OCI-M1 (cell line): ENCODE measurements around the gene TGFBR3.
A peak's percentile ranks its signal among the peaks of the same experiment; 100 is the strongest.

Source experiments
- DNase-seq: peaks from one replicate; lab custom pipeline; 2025; lab: John Stamatoyannopoulos, UW

Gene TGFBR3

DNA sequence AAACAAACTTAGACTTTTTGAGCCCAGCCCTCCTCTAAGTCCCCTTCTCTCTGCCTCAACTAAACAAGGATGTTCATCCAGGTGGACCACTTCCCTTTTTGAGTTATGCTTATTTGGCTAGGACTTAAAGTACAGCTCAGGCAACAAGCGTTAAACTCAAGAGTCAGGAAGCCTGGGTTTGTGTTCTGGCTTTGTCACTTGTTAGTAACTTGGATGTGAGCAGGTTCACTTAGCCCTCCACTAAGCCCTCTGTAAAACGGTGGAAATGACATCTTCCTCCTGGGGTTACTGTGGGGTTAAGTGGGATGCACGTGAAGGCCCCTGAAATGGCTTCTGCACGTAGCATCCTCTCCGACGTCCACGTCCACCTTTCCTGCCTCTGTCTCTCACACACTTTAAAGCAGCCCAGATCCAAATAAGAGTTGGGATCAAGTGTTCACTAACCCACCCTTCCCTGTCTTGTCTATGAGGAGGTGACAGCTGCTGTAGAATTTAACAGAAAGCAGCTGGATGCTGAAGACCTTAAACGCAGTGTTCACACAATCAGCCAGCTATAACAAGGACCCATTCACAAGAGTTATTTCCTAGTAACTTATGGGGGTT lies 152.7 kb downstream of the TGFBR3 start:
- DNase-seq = no peak

DNA sequence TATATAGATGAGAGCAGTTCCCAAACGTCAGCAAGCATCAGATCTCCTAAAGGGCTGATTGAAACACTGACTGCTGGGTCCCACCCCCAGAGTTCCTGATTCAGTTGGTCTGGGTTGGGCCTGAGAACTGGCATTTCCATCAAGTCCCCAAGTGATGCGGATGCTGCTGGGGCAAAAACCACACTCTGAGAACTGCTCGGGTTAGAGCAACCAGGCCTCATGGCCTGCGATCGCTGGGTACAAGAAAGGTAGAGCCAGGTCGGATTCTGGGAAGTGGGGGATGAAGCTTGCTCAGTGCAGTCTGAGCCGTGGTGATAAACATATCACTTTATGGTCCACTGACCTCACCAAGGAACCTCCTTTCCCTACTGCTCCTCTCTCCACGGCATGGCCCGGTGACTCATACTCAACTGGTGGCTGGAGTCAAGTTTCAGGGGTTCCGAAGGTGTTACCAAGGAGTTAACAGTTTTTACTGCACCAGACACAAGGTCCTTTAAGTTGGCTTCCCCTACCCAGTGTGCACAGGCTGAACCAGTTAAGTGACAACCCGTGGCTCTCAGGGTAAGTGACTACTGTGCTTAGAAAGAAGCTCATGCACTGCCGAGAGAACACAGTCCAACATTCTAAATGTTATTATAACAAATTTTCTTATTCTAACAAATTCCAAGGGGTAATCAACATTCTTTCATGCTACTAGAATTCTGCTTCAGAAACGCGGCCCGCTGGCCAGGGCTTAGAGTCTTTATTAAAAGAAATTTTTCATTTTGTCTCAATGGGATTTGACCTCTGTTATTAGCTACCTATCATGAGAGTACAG lies 153.5 kb downstream of the TGFBR3 start:
- DNase-seq = peak; percentile 85

DNA sequence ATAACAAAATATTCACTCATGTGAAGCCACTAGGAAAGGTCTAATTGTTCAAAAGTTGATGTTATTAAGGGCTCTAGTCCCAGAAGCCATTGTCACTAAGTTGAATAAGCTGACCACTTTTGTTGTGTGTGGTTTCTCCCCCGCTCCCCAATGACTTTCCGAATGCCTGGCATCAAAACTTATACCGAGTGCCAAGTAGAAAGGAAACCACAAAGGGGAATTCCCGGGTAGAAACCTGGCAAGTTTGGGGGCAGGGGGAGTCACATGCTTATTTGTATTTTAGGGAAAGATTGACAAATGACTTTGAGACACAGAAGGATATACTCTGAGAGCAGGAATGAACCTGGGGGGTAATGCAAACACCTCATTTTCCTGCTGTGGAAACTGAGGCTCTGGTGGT lies 154.1 kb downstream of the TGFBR3 start:
- DNase-seq = peak; percentile 45

DNA sequence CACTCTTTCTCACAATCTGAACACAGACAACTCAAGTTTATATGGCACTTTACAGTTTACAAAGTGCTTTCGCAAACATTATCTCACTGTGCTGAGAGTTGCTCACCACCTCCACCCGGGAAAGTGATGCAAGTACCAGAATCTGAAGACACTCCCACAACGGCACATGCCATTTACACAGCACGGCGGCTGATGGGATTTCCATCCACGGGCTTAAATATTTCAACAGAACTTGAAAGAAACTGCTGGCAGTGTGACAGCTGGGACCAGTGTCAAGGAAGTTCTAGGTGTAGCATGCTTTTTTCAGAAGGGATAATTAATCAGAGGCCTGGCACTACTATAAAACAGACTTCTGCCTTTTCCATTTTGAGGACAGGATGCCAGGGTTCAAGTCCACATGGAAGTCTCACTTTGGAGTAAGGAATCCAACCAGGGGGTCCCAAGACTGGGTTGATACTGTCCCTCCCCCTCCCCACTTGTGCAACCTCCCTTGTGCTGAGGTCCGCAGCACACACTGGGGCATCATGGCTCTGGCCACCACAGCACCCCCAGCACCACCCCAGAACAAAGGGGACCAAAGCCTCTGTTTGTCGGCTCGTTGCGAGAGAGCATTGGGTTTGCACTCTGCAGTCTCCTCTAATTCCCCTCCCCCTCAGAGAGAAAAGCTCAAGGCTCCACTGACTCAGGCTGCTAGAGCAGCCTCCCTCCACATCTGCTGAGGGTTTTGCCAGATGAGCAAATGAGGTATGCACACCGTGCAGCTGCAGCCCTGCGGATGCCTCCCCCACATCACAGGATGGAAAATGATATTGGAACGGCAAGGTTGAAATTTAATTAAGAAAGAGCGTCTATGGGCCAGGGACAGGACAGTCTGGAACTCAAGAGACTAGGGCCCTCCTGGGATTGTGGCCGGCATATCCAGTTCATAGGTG lies 154.9 kb downstream of the TGFBR3 start:
- peak; percentile 9 for DNase-seq

DNA sequence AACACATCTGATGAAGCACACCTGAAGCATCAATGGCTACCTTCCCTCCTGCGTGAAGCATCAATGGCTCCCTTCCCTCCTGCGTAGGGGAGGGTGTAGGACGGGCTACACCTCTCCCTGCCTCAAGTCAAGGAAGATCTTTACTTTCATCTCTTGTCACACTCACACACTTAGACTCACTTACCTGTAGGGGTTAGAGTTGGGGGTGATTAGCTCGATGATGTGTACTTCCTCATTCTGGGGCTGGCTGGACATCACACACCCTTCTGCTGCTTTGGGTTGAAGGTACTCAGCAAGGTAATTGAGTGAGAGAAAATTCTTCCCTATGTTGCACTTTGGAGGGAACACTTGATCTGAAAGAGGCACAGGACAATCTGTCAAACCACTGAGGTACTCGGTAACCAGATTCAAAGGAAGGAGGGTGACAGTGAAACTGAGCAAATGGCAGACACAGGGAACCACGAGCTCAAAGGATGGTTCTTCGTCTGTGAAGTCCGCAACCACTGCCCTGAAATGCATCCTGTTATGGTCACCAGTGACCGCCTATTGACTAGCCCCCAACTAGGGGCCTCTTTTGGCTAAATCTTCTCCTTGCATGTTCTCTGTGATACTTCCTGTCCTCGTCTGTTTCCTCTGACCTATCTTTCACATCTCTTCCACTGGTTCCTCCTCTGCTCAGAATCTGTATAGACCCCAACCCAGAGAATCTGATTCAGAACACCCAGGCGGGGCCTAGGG lies 156.2 kb downstream of the TGFBR3 start:
- no peak for DNase-seq

DNA sequence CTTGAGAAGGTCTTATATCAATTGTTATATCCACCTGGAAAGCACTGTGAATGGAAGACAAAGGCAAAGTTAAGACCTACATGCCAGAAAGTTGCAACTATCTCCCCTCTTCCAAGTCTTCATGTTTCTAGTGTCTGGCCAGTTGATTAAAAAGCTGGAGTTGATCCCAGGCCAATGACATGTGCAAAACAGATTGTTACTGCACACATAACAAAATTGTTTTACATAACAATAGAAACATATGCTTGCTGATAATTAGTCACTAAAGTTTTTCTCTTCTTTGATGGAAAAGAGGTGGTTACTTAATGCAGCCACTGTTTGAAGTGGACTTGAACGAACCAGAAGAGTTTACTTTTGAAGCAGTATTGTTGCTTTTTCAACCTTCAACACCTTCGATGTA lies 158.2 kb downstream of the TGFBR3 start:
- DNase-seq = peak; percentile 11

DNA sequence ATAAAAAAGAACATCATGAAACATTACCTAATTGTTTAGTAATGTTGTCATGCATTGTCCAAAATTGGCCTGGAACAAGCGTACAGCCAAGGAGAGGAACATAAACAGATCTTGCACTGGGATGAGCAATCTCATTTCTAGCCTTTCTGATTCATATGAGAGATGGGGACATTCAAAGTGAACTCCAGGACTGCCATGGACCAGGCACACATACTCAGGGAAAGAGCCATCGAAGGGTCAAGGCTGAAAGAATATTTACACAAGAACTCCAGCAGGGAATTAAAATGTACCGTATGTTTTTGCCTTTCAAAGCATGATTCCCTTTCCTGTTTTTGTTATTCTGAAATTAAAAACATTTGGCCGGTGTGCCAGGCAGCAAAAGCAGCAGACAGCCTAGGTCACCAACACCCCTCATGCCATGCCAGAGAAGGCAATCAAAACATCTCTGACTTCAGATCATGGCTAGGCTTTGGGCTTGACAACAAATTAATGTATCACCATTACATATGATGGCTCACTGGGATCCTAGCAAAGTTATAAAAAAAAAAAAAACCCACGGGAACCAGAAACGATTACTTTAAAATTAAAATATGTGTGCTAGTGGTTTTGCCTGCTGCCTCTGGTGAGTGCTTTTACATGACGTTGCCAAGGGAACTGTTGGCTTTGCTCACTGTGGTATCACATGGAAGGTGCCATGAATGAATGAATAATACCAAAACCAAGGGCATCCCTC lies 159.8 kb downstream of the TGFBR3 start:
- no peak for DNase-seq

DNA sequence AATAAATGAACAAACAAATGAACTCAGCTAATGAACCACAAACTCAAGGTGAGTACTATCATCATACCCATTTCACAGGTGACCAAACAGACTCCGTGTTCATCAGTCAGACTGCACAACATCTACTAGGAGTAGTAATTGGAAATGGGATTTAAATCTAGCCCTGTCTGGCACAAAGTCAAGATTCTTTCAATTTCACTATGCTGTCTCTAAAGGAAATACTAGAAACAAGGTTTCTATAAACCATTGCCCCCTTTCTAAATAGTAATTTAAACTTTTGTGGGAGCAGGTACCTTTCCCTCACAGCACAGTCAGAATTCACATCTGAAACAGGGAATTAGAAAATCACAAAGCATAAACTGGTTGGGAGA lies 160.3 kb downstream of the TGFBR3 start:
- no peak for DNase-seq

DNA sequence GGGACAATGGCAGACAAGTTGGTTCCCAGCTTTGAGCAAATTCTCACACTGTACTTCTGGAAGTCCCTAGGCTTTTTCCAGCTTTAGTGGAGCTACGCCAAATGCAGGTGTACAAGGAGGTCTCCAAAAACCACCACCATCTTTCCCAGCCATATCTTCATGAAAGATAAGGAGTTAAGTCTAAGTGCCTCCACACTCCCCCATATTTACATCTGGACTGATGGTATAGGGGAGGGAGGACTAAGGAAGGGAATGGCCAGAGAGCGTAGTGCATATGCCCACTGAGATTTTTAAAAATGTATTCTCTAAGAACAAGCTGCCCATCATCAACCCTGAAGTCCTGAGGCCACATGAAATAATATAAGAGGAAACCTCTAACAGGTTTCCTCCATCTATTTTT lies 161.3 kb downstream of the TGFBR3 start:
- DNase-seq = no peak

DNA sequence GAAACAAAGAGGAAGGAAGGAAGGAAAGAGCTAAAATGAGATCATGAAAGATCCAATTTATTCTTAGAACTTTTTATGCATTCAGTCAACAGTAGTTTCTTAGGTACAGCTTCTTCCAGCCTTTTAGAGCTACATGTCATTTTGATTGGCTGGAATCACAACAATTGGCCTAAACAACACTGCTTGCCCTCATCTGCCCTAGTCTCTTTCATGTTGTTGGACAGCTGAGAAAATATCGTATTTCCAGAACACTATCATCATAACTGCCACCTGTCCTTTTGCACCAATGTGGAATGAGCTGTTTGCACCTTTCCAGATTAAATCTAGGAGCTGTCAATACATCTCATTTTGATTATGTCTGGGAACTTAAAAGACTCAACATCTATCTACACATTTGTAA lies 161.7 kb downstream of the TGFBR3 start:
- no peak for DNase-seq

DNA sequence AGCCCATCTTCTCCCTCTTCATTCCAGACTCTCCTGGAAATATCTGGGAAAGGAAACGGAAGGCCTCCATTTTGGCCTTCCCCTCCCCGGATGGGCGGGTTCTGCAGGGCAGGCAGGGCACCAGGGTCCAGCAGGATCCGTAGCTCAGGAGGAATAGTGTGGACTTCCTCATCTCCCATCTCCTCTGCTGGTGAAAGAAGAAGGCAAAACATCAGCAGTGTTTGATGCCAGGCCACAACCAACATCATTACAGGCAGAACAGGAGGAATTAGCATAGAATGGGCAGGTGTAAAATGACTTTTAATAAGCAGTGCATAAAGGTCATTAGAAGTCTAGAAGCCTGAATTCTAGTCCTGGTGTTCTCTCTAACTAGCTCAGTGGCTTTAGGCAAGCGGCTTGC lies 165.9 kb downstream of the TGFBR3 start:
- DNase-seq = no peak

DNA sequence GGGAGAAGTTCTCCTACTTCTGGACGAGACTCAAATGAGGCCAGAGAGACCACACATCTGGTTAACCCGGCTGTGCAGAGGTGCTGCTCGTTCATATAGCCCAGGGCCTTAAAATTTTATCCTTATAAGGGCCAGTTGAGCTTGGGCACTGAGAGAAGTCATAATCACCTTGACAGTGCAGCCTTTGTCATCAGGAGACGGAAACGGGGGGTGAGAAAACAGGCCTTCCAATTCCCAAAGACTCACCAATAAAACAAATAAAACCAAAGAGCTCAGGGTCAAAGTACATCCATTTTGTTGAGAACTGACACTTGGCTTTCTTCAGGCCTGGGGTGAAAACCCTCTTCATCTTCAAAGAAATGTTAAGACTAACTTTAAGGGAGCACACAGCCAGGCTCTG lies 167.1 kb downstream of the TGFBR3 start:
- DNase-seq = no peak

DNA sequence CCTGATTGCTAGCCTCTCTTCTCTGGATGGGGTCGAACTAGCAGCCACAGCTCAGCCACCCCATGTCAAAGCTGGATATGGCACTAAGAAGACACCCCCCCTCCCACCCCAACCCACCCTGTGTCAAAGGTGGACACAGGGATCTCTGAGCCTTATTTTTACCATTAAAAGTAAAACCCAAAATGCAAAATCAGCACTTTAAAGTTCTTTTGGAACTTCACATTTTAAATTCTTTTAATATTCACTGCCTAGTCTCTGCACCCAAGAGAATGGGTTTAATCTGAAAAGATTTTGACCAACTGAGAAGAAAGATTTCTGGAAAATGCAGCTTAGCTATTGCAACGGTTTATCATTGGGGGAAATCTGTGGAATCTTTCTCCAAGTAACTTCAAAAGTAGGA lies 167.6 kb downstream of the TGFBR3 start:
- no peak for DNase-seq

DNA sequence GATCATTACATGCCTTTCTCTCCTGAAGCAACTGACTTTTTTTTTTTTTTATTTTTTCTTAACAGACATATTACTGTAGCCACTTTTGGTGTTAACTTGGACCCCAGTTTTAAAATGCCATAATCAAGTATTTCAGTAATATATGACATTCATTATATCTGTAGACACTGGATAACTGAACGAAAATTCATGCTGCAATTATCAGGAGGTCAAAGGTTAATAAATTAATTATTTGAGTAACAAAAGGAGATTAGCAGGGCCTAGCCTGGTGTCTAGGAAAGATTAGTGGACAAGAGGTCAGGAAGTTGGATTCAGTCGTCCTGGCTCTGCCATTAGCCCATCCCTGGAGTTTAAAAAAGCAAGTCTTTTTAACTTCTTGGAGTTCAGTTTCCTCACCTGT lies 168.1 kb downstream of the TGFBR3 start:
- no peak for DNase-seq

DNA sequence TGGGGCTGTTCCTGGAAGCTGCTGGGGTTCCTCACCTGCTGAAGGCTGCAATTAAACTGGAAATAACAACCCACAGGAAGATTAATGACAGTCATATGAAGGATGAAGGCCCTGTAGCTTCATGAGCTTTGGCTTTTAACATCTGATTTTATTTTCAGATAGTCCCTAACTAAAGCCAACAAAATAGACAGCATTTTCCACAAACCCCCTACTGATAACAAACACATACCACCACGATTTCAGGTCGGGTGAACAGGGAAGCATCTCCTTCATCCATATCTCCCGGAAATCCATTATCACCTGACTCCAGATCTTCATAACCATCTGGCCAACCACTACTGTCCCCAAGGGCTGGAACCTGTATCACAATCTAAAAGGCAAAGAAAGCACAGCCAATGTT lies 169.6 kb downstream of the TGFBR3 start:
- peak; percentile 41 for DNase-seq

DNA sequence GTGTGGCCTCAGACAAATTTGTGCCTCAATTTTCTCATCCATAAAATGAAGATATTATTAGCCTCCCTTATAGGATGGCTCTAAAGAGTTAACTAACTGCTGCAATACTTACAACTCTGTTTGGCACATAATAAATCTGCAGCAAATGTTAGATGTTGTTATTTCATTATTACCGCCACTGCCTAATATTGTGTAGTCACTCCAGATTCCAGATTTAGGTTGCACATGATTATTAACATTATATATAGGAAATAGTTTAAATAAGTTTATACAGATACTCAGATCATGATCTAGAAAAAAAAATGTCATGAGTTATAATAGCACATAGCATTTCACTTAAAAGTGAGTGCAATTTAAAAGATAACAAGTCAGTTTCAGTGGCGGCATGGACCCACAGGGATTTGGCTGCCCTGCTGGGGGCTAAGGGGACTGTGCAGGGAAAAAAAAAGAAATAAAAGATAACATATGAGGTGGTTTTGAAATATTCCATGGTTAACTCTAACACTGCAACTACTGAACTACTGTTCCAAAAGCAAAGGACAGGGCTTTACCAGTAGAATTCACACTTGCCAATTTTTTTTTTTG lies 170.4 kb downstream of the TGFBR3 start:
- no peak for DNase-seq

DNA sequence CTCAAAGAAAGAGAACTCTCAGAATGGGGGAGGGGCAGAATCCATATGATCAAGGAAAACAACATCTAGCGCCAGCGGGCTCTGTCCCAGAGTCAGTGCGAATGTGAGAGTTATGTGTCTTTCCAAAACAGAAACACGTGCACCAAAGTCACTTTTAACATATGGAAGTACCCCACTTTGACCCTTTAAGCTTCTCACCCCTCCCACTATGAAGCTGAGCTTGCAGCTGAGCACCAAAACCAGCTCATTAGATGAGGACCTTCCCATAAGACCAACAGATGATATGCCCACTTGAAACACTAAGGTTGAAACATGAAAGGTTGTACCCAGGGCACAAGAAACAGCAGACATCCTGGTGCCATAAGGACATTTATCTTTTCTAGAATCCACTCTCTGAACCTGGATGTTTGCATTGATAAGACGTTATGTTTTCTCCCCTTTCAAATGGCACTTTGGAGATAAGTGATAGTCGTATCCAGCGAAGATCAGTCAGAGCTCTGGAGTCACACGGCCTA lies 171.0 kb downstream of the TGFBR3 start:
- no peak for DNase-seq

DNA sequence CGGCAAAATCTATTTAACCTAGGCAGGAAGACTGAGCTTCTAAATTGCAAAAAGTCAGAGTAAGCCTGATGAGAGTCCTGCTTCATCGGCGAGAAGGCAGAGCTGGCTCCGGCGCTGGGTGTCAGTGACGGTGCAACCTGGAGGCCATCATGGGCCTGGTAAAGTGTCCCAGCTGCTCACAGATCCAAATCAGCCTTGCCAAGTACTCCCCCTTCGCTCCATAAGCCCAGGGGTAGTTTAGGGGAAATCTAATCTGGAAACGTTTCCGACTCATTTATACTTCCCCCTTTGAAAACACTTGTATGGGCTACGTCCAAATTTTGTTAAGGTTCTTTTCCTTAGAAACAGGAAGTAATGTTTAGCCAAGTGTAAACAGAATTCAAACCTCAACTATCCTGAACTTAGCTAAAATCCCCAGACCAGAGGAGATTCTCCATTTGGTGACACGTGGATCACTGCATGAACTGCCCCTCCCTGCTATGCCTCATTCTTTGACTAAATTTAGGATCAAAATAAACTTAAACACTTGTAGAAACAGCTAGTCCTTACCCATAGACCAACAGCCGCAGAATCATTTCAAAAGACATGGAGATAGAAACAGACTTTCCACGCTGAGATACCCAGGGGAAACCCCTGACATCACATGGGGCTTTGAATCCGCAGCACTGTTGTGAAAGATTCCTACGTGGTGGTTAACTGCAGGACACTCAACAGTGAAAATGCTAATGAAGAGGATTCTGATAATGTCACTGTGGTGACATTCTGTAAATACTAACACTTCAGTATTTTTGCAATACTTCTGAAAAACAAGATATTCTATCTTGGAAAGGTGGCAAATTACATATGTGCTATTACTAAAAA lies 172.7 kb downstream of the TGFBR3 start:
- DNase-seq = peak; percentile 68

DNA sequence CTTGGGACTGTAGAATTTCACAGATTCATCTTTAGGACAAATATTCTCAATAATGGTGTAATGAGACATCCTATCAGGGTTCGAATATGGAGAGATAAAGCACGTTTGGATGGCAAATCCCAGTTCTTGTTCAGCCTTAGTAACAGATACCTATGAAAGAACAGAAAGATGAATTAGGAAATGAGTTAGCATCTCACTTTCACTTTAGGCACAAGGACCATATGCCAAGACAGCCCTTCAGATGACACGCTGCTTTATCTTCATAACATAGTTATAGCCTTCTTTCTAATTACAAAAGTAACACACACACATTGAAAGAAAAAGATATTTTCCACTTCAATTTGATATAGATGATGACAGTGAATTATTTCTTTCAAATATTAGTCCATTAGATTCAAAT lies 173.6 kb downstream of the TGFBR3 start:
- peak; percentile 25 for DNase-seq
